H1 (cell line): ENCODE measurements around the gene DEDD. TPM values are rescaled to one million over a fixed set of nuclear protein-coding genes. Genes with fewer than 3 reads are reported as not detected.

Source experiments
- CEBPB ChIP-seq: IDR thresholded peaks from 2 replicates; pipeline ENCODE4 v1.6.1; 2012; ENCODE audit warnings: low read depth, low read length
- CHD7 ChIP-seq: fragments of 300-600 bp; sonication (generic); IDR thresholded peaks from 2 replicates; pipeline ENCODE4 v1.7.1; 2012; ENCODE audit warnings: low read length, moderate library complexity, mild to moderate bottlenecking, inconsistent platforms; ENCODE audit not compliant: insufficient replicate concordance
- E2F6 ChIP-seq: IDR thresholded peaks from 2 replicates; pipeline ENCODE4 v1.6.1; 2012; ENCODE audit warnings: inconsistent platforms
- FOSL1 ChIP-seq: IDR thresholded peaks from 2 replicates; pipeline ENCODE4 v1.6.1; 2011; ENCODE audit warnings: mild to moderate bottlenecking, low read depth, low read length, moderate library complexity; ENCODE audit not compliant: insufficient read depth
- KDM4A ChIP-seq: IDR thresholded peaks from one replicate; pipeline ENCODE4 v1.7.1; 2012; ENCODE audit warnings: low read depth, mild to moderate bottlenecking, moderate library complexity, low read length, inconsistent platforms; ENCODE audit not compliant: severe bottlenecking
- RAD21 ChIP-seq, 2 experiments: IDR thresholded peaks in 1 of 2; conservative IDR thresholded peaks in 1 of 2; 2 replicates each; pipeline ENCODE4 v1.6.1; 2011; ENCODE audit warnings: low read depth in 2 of 2, low read length in 2 of 2, improper control_type of control experiment in 1 of 2, inconsistent platforms in 1 of 2, mild to moderate bottlenecking in 1 of 2, moderate library complexity in 1 of 2
- SAP30 ChIP-seq: fragments of 300-600 bp; sonication (generic); IDR thresholded peaks from 2 replicates; pipeline ENCODE4 v1.7.1; 2012; ENCODE audit warnings: low read length, moderate library complexity, mild to moderate bottlenecking, inconsistent platforms; ENCODE audit not compliant: insufficient read depth, insufficient replicate concordance
- SP2 ChIP-seq: IDR thresholded peaks from 2 replicates; pipeline ENCODE4 v1.6.1; 2012; ENCODE audit warnings: mild to moderate bottlenecking, low read length, inconsistent platforms
- polyA plus RNA-seq, 7 experiments: library from polyadenylated mRNA; depleted of rRNA in 3 of 7; stranded (reverse) in 5 of 7; unstranded in 2 of 7; fragments of >200 nt in 5 of 7; fragments of 200-250 nt in 2 of 7; gene quantifications; 1 replicate in 5 of 7; 2 replicates in 1 of 7; 4 replicates in 1 of 7; pipeline versions ENCODE4 v1.2.1 to v1.2.3, GENCODE V29; 2011 to 2013; ENCODE audit warnings: missing spikeins in 2 of 7, mixed read lengths in 2 of 7
- total RNA-seq: library from RNA; stranded (reverse); fragmentation: NEBNext Ultra II Directional; extraction: Animal tissue kit (Norgen Biotek cat#: 25700); gene quantifications from 2 replicates; pipeline ENCODE4 v1.2.1, GENCODE V29; 2021

DEDD gene
- total and polyA plus RNA-seq, 2 of the 8 experiments (the other 6 are each of a cell fraction or from before 2014, with no cell fraction given): 42.6 to 55.9 TPM

- no peak for TF ChIP-seq RAD21 (IDR thresholded peaks at IDR 0.05 in 1 of 2, conservative IDR thresholded peaks at IDR 0.05 in 1 of 2; ENCODE audit: low read depth in 2 of 2, low read length in 2 of 2)
- no peak for TF ChIP-seq SP2
- no peak for TF ChIP-seq FOSL1
- no peak for TF ChIP-seq CHD7
- peak; percentile 84 for TF ChIP-seq SAP30
- TF ChIP-seq KDM4A: peak; percentile 21
- TF ChIP-seq CEBPB: 0 out of 2 replicates have a peak, but pooled peaks have one; percentile 16
- no peak for TF ChIP-seq E2F6
These were observed 14.5 kb downstream of the DEDD start, which contains the start of the genes NIT1 and PFDN2 (continued) for GRCh38 chr1:161117759-161118581.
